K562 (cell line): ENCODE data around the gene GIMAP8. TPM values are rescaled to one million over a fixed set of nuclear protein-coding genes. Genes with fewer than 3 reads are reported as not detected.
A peak's percentile ranks its signal among the peaks of the same experiment; 100 is the strongest.

Experiments used
- ATAC-seq: fragments of 200-7000 bp; cut with Tn5 transposase; 3 replicates; pipeline ENCODE4 v1.9.1; 2020; ENCODE audit warnings: moderate library complexity
- BruUV-seq: library from RNA; stranded (reverse); fragments of 400-500 nt; replicated peaks from 2 replicates; lab custom pipeline; 2021; lab: Mats Ljungman, UMichigan
- CTCF ChIA-PET: fragments of 300-600 bp; formaldehyde crosslinking; extraction: SDS; loops from one replicate; lab custom pipeline; 2021; ENCODE audit warnings: low intra/inter-chr PET ratio; lab: Yijun Ruan, JAX
- POLR2A ChIA-PET: fragments of 300-600, 350-650 bp; sonication (Branson Sonifier 250); formaldehyde crosslinking; extraction: SDS; loops from one replicate; lab custom pipeline; 2021; ENCODE audit warnings: antibody characterized with exemption, inconsistent platforms; lab: Yijun Ruan, JAX
- DNase-seq, 4 experiments: peaks; one replicate each; pipeline versions ENCODE4 v3.0.0 to v3.0.0-alpha.2; 2011 to 2018; ENCODE audit warnings: low spot score in 3 of 4, mixed read lengths in 3 of 4; ENCODE audit errors: extremely low read depth in 1 of 4
- FAIRE-seq: peaks from 2 replicates; lab custom pipeline; 2011; peaks lifted over from hg19 to GRCh38; lab: Jason Lieb, UNC
- H2AFZ ChIP-seq: 2 replicates; pipeline ENCODE4 v1.6.0; 2011; ENCODE audit warnings: low read depth, low read length, control low read depth, inconsistent platforms
- H3K27ac ChIP-seq: fragments of 200-600 bp; 3 replicates; pipeline ENCODE4 v1.8.0; 2011; ENCODE audit warnings: low read depth, mild to moderate bottlenecking, control low read depth, inconsistent platforms, low read length, moderate library complexity, mixed read lengths; ENCODE audit errors: extremely low read depth
- H3K27me3 ChIP-seq, 2 experiments: fragments of 300-600 bp in 1 of 2; 2 replicates in 1 of 2; 3 replicates in 1 of 2; pipeline versions ENCODE4 v1.6.0 to v1.8.0; 2011; ENCODE audit warnings: inconsistent platforms in 2 of 2, low read length in 2 of 2, mild to moderate bottlenecking in 1 of 2, mixed read lengths in 1 of 2, moderate library complexity in 1 of 2; ENCODE audit not compliant: control insufficient read depth in 2 of 2, insufficient read depth in 2 of 2
- H3K36me3 ChIP-seq: fragments of 300-600 bp; 3 replicates; pipeline ENCODE4 v1.8.0; 2011; ENCODE audit warnings: mild to moderate bottlenecking, low read length, inconsistent platforms; ENCODE audit not compliant: control insufficient read depth, insufficient read depth
- H3K4me1 ChIP-seq, 2 experiments: fragments of 200-600 bp in 1 of 2; replicated peaks in 1 of 2; 2 replicates in 1 of 2; 3 replicates in 1 of 2; pipeline versions ENCODE4 v1.5.1 to v1.8.0; 2011; ENCODE audit warnings: inconsistent platforms in 2 of 2, low read length in 2 of 2, mild to moderate bottlenecking in 1 of 2, mixed read lengths in 1 of 2, moderate library complexity in 1 of 2; ENCODE audit not compliant: control insufficient read depth in 2 of 2, insufficient read depth in 2 of 2
- H3K4me2 ChIP-seq: 2 replicates; pipeline ENCODE4 v1.6.1; 2011; ENCODE audit warnings: low read length, control low read depth, inconsistent platforms, mixed read lengths; ENCODE audit not compliant: insufficient read depth
- H3K4me3 ChIP-seq: fragments of 200-600 bp; sonication (generic), shearing (Covaris generic); 2 replicates; pipeline ENCODE4 v1.5.1; 2016; ENCODE audit warnings: control low read depth, inconsistent platforms
- H3K79me2 ChIP-seq: fragments of 200-600 bp; 3 replicates; pipeline ENCODE4 v1.8.0; 2011; ENCODE audit warnings: low read length, inconsistent platforms; ENCODE audit not compliant: control insufficient read depth, insufficient read depth
- H3K9ac ChIP-seq, 2 experiments: 2 replicates each; pipeline versions ENCODE4 v1.6.0 to v1.6.1; 2011; ENCODE audit warnings: low read depth in 2 of 2, low read length in 2 of 2, control low read depth in 1 of 2, inconsistent platforms in 1 of 2, mild to moderate bottlenecking in 1 of 2, mixed read lengths in 1 of 2; ENCODE audit not compliant: insufficient read depth in 1 of 2
- H3K9me1 ChIP-seq: one replicate; pipeline ENCODE4 v1.6.0; 2011; ENCODE audit warnings: inconsistent platforms, mild to moderate bottlenecking, low read length, moderate library complexity; ENCODE audit not compliant: control insufficient read depth, insufficient read depth
- H3K9me3 ChIP-seq: replicated peaks from 2 replicates; pipeline ENCODE4 v1.5.1; 2011; ENCODE audit warnings: low read depth, low read length, inconsistent platforms; ENCODE audit not compliant: control insufficient read depth, insufficient read depth
- H4K20me1 ChIP-seq: replicated peaks from 2 replicates; pipeline ENCODE4 v1.6.1; 2011; ENCODE audit warnings: low read length, inconsistent platforms, mixed read lengths; ENCODE audit not compliant: control insufficient read depth, insufficient read depth
- TOE1 ChIP-seq, 2 experiments: fragments of 450-650 bp in 1 of 2; sonication (generic) in 1 of 2; formaldehyde crosslinking in 1 of 2; IDR thresholded peaks; 2 replicates each; pipeline versions ENCODE4 v1.7.1 to v1.8.0; 2016 to 2022; ENCODE audit warnings: borderline replicate concordance in 2 of 2, mild to moderate bottlenecking in 2 of 2, antibody characterized with exemption in 1 of 2, inconsistent platforms in 1 of 2, low read depth in 1 of 2, missing genetic modification reagents in 1 of 2, moderate library complexity in 1 of 2
- WGBS: fragments of 100-300 bp; shearing (Covaris generic); methylation state at CpG from one replicate; pipeline ENCODE4 v1.1.6; 2016; ENCODE audit warnings: low coverage, mixed read lengths; ENCODE audit not compliant: insufficient coverage; ENCODE audit errors: missing lambda C conversion rate; 5-methylcytosine and 5-hydroxymethylcytosine counted together
- in situ Hi-C: fragments of 300-500 bp; cut with MboI; formaldehyde crosslinking; loops from 4 replicates; pipeline ENCODE4 v1.15.0; 2018; ENCODE audit warnings: inconsistent platforms, mixed read lengths
- intact Hi-C: fragments of 100-400 bp; cut with micrococcal nuclease; formaldehyde crosslinking; loops from 2 replicates; pipeline ENCODE4 v1.14.2; 2022
- polyA plus RNA-seq, 8 experiments: library from polyadenylated mRNA; depleted of rRNA in 4 of 8; stranded (reverse) in 5 of 8; unstranded in 3 of 8; fragments of >200 nt; fragmentation: Nextera tagmentation in 2 of 8; fragmentation: Illumina TruSeq in 1 of 8; extraction: Ambion mirVana in 2 of 8; extraction: Trizol in 1 of 8; gene quantifications; 2 replicates each; pipeline versions ENCODE4 v1.2.1 to v1.2.3, GENCODE V29; 2011 to 2014; ENCODE audit warnings: inconsistent platforms in 1 of 8, missing spikeins in 1 of 8
- total RNA-seq, 7 experiments: library from RNA; depleted of rRNA in 6 of 7; stranded (reverse); fragments of >200 nt in 6 of 7; fragmentation: Illumina TruSeq in 2 of 7; extraction: Trizol in 2 of 7; gene quantifications; 2 replicates each; pipeline versions ENCODE4 v1.2.1 to v1.2.3, GENCODE V29; 2011 to 2021; ENCODE audit warnings: low replicate concordance in 1 of 7
- TF ChIP-seq, protein P1 (sequence below): fragments of 450-650 bp; IDR thresholded peaks from 2 replicates; pipeline ENCODE4 v1.6.1; 2017; ENCODE audit warnings: antibody characterized with exemption, mild to moderate bottlenecking

GIMAP8 gene
- total and polyA plus RNA-seq, 9 of the 15 experiments (the other 6 are each of a cell fraction or from before 2014, with no cell fraction given), result not detected

DNA sequence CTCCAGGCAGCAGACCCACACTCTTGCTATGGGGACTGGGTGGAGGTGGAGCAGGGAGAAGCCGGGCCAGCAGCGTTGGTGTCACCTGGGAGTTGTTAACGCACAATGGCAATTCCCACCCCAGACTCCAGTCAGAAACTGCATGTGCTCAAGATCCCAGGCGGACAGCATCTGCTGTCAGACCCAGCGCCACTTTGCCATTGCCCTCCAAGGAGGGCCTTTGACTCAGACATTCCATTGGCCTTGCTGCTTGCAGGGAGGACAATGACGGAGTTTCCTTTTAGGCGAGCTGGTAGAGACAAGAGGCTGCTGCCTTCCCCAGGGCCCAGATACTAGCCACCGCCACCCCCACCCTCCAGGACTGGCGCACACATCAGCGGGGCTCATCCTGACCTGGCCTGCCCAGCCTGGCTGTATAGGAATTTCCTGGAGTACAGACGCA is 36.8 kb upstream of the GIMAP8 start:
- no peaks in the 10 kb centered on the region for H3K9me3 ChIP-seq
- H3K9ac ChIP-seq, result 0 out of 4 replicates have a peak overlapping the region, but pooled peaks of 1 of the 2 experiments have one; percentile 2
- DNase-seq (peak in 1 of 4 experiments; percentile 13), FAIRE-seq (no peak), ATAC-seq (no peak)
- H4K20me1 ChIP-seq, result no peaks in the 10 kb centered on the region
- H3K79me2 ChIP-seq, result no peaks in the 10 kb centered on the region
- no peak overlapping the region for H2AFZ ChIP-seq
- in situ Hi-C loops (no loop called here), intact Hi-C loops (no loop called here)
- WGBS, result 72% methylated on average over 11 of the region's 11 CpGs
- CTCF ChIA-PET, result no interaction called here
- peaks cover 8% of the 10 kb centered on the region; the same call in 1 of the 3 replicates for H3K36me3 ChIP-seq
- no peak overlapping the region for H3K4me2 ChIP-seq
- POLR2A ChIA-PET, result interaction anchor here (1.2 kb wide), 1 partner anchor 9 kb away, joined by 4 read pairs; a partner anchor contains a TSS
- no peaks in the 10 kb centered on the region for H3K9me1 ChIP-seq
- no peak for TF ChIP-seq TOE1 (IDR thresholded peaks at IDR 0.05; ENCODE audit: borderline replicate concordance)
- 0 out of 2 replicates have a peak, but pooled peaks have one; percentile 40 for TF ChIP-seq TOE1 (CRISPR knock-in tag; IDR thresholded peaks at IDR 0.05; ENCODE audit: borderline replicate concordance, low read depth)
- TF ChIP-seq, protein P1, sequence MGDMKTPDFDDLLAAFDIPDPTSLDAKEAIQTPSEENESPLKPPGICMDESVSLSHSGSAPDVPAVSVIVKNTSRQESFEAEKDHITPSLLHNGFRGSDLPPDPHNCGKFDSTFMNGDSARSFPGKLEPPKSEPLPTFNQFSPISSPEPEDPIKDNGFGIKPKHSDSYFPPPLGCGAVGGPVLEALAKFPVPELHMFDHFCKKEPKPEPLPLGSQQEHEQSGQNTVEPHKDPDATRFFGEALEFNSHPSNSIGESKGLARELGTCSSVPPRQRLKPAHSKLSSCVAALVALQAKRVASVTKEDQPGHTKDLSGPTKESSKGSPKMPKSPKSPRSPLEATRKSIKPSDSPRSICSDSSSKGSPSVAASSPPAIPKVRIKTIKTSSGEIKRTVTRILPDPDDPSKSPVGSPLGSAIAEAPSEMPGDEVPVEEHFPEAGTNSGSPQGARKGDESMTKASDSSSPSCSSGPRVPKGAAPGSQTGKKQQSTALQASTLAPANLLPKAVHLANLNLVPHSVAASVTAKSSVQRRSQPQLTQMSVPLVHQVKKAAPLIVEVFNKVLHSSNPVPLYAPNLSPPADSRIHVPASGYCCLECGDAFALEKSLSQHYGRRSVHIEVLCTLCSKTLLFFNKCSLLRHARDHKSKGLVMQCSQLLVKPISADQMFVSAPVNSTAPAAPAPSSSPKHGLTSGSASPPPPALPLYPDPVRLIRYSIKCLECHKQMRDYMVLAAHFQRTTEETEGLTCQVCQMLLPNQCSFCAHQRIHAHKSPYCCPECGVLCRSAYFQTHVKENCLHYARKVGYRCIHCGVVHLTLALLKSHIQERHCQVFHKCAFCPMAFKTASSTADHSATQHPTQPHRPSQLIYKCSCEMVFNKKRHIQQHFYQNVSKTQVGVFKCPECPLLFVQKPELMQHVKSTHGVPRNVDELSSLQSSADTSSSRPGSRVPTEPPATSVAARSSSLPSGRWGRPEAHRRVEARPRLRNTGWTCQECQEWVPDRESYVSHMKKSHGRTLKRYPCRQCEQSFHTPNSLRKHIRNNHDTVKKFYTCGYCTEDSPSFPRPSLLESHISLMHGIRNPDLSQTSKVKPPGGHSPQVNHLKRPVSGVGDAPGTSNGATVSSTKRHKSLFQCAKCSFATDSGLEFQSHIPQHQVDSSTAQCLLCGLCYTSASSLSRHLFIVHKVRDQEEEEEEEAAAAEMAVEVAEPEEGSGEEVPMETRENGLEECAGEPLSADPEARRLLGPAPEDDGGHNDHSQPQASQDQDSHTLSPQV, result no peak
- no peak overlapping the region for H3K27ac ChIP-seq
- no peak overlapping the region for H3K4me3 ChIP-seq
- BruUV-seq, result no TSS peak
- H3K27me3 ChIP-seq, result no peaks in the 10 kb centered on the region
- peaks cover 0 to 11% of the 10 kb centered on the region in 2 experiments; a peak in 1 of 5 replicates for H3K4me1 ChIP-seq
